ENCODE results near the gene NCOA6. TPM values are rescaled to one million over a fixed set of nuclear protein-coding genes. Genes with fewer than 3 reads are reported as not detected.
"Not testable (repeated sequence)": the region's sequence is repeated elsewhere in the genome, so short reads cannot be mapped to it uniquely, and the experiment has no call there.

NCOA6 gene
- total and polyA plus RNA-seq, 2 donors = 18.8 to 19.1 TPM

DNA sequence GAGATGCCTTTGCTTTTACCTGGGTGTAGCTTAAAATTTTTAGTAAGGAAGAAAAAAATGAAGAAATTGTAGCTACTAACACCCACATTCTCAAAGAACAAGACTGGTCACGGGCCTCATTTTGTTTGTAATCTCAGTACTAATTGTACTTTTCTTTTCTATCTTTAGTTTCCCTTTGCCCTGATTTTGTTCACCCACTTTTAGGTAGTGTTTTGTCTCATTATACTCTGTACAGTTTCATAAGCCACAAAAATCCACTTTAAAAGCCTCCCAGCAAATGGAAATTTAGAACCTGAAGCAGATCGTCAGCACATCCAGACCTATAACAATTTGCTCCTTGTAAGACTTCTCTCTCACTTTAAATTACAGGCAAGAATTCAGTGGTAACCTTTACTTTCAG lies 78.0 kb downstream of the NCOA6 start:
- no peak overlapping the region for H3K27ac ChIP-seq (ENCODE audit: low read depth)
- H3K4me1 ChIP-seq (ENCODE audit: insufficient read depth) = no peaks in the 10 kb centered on the region
- peaks cover 13% of the 10 kb centered on the region for H3K36me3 ChIP-seq (ENCODE audit: insufficient read depth)
- 87% methylated on average over 2 of the region's 2 CpGs for WGBS
- DNase-seq (ENCODE audit: extremely low spot score) = no peak
- no peak overlapping the region for H3K4me3 ChIP-seq (ENCODE audit: low read depth, low read length)

DNA sequence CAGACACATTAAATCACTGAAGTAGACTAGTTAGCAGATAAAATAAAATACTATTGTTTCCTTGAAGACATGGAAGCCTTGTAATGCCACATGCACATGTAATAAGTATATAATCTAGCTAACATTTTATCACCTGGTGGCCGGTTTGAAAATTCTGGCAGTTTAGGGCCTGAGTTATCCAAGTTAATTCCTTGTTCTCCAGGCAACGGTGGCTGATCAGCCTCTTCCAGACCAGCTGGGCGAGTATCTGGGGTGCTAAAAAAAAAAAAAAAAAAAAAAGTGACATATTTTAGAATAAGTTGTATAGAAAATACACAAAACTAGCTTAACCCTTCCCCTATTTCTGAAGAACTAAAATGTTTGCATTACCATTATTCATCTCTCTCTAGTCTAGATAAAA lies 78.8 kb downstream of the NCOA6 start:
- DNase-seq (ENCODE audit: extremely low spot score) = no peak
- Histone ChIP-seq H3K36me3 (ENCODE audit: insufficient read depth) (peaks cover 12% of the 10 kb centered on the region), H3K4me1 (ENCODE audit: insufficient read depth) (no peaks in the 10 kb centered on the region), H3K4me3 (ENCODE audit: low read depth, low read length) (no peak overlapping the region), H3K27ac (ENCODE audit: low read depth) (no peak overlapping the region)
- WGBS = 68% methylated on average over 3 of the region's 3 CpGs

DNA sequence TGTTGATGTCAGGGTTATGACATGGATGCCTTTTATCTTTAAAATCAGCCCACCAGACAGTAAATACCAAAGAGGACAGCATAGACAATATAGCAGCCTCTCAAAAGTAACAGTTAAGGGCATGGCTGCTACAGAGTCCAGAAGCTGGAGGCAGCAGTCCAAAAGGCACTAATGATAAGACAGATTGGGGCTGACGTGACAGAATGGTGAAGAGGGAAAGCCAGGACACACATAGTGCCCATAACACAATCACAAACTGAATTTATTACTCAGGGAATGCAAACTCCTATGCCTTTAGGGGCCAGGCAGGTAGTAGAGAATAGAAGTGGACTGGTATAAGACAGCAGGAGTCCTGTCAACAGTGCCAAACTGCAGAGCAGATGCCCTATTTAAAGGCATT lies 80.6 kb downstream of the NCOA6 start:
- no peaks in the 10 kb centered on the region for H3K4me1 ChIP-seq (ENCODE audit: insufficient read depth)
- DNase-seq (ENCODE audit: extremely low spot score) = no peak
- no peak overlapping the region for H3K27ac ChIP-seq (ENCODE audit: low read depth)
- 61% methylated on average over 1 of the region's 1 CpG for WGBS
- H3K36me3 ChIP-seq (ENCODE audit: insufficient read depth) = peaks cover 10% of the 10 kb centered on the region
- H3K4me3 ChIP-seq (ENCODE audit: low read depth, low read length) = no peak overlapping the region

DNA sequence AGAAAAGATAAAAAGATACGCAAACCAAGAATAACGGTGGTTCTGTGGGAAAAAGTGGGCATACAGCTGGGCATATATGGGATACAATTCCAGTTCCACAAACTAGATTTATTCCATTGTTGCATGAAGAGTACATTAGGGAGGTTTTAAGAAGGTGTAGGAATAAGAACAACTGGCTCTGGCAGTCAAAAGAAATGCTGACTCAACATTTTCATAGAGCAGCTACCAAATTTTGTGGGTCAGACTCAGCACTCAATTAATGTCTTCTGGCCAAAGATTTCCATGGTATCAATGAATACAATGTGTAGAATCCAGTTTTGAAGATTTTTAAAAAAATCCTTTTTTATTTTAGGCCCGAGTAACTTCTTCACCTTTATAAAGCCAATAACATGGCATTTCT lies 81.1 kb downstream of the NCOA6 start:
- no peak for DNase-seq (ENCODE audit: extremely low spot score)
- Histone ChIP-seq H3K36me3 (ENCODE audit: insufficient read depth) (peaks cover 8% of the 10 kb centered on the region), H3K27ac (ENCODE audit: low read depth) (no peak overlapping the region), H3K4me3 (ENCODE audit: low read depth, low read length) (no peak overlapping the region), H3K4me1 (ENCODE audit: insufficient read depth) (no peaks in the 10 kb centered on the region)
- 90% methylated on average over 3 of the region's 3 CpGs for WGBS

DNA sequence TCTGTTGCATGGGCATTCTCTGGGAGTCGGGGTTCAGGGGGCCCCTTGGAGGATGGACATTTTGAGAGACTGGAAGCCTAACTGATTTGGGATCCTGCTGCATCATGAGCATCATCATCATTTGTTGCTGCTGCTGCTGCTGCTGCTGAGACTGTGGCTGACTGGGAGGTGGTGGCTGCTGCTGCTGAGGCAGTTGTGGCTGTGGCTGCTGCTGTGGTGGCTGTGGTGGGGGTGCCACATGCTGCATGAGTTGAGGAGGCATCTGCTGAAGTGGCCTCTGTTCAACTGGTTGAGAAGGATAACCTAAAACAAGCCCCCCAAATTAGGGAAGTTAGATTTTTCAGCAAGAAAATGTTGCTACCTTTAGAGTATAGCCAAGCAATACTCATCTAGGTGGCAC lies 82.4 kb downstream of the NCOA6 start:
- no peaks in the 10 kb centered on the region for H3K4me1 ChIP-seq (ENCODE audit: insufficient read depth)
- H3K27ac ChIP-seq (ENCODE audit: low read depth) = no peak overlapping the region
- 98% methylated on average over 1 of the region's 1 CpG for WGBS
- H3K36me3 ChIP-seq (ENCODE audit: insufficient read depth) = peaks cover 6% of the 10 kb centered on the region
- no peak overlapping the region for H3K4me3 ChIP-seq (ENCODE audit: low read depth, low read length)
- no peak for DNase-seq (ENCODE audit: extremely low spot score)

DNA sequence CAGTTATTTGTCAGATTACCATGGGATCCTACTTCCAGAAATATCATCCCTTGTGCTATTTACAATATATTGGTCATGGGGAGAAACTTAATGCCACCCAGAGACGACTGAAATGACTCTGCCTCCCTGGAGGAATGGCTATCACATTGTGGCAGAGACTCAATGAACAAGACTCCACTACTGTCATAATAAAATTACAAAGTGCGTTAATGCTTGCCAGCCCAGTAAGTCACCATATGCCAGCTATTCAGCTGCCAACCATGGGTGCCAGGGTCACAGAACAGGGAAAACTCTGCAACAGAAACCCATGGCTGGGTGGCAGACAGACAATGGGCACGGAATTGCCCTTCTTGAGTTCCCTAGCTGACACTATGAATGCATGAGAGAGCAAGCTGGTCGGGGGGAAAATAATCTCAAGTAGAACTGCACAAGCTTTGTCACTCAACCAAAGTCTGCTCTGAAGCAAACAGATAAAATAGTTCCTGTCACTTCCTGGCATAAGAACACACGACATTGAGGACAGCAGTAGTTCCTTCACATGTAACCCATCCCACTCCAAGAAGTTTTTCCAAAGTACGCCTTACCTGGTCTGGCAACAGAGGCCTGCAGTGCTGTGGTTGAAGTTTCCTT lies 89.2 kb downstream of the NCOA6 start:
- no peak overlapping the region for H3K4me3 ChIP-seq (ENCODE audit: low read depth, low read length)
- no peak overlapping the region for H3K27ac ChIP-seq (ENCODE audit: low read depth)
- 76% methylated on average over 6 of the region's 6 CpGs for WGBS
- no peaks in the 10 kb centered on the region for H3K4me1 ChIP-seq (ENCODE audit: insufficient read depth)
- H3K36me3 ChIP-seq (ENCODE audit: insufficient read depth) = no peaks in the 10 kb centered on the region
- no peak for DNase-seq (ENCODE audit: extremely low spot score)

DNA sequence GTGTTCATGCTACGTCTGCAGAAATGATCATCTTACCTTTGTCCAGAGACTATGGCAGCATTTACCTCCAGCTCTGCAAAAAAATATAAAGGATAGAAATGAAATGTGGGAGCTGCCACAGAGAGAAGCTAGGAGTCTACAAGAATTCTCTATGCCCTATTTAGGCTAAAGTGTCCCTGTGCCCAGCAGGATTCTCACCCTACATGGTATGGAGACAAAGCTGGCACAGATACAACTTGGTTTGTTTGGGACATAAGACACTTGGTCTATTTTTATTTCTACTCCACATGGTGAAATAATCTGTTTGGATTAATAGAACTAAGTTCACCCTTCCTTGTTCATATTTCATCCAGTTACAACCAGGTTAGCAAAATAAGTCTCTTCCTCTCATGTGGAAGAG lies 92.9 kb downstream of the NCOA6 start:
- Histone ChIP-seq H3K36me3 (ENCODE audit: insufficient read depth) (peaks cover 2% of the 10 kb centered on the region), H3K4me3 (ENCODE audit: low read depth, low read length) (no peak overlapping the region), H3K4me1 (ENCODE audit: insufficient read depth) (no peaks in the 10 kb centered on the region), H3K27ac (ENCODE audit: low read depth) (no peak overlapping the region)
- no peak for DNase-seq (ENCODE audit: extremely low spot score)
- WGBS = 64% methylated on average over 1 of the region's 1 CpG

DNA sequence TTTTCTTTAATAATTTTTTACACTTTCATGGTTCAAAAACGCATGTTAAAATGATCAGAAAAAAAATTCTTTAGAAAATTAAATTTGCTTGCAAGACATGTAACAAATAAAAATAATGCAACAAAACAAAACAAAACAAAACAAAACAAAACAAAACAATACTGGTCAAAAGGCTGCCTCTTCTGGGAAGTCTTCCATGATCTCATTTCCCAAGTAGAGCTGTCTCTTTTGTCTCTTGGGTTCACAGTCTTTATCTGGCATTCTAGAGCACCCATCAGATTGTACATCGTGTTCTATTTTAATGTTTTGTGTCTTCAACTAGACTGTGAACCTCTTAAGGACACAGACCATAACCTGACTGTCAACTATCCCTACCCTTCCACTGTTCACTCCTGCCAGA lies 96.0 kb downstream of the NCOA6 start:
- 88% methylated on average over 2 of the region's 2 CpGs for WGBS
- no peaks in the 10 kb centered on the region for H3K4me1 ChIP-seq (ENCODE audit: insufficient read depth)
- no peak overlapping the region for H3K4me3 ChIP-seq (ENCODE audit: low read depth, low read length)
- DNase-seq (ENCODE audit: extremely low spot score) = no peak
- peaks cover 2% of the 10 kb centered on the region for H3K36me3 ChIP-seq (ENCODE audit: insufficient read depth)
- no peak overlapping the region for H3K27ac ChIP-seq (ENCODE audit: low read depth)

DNA sequence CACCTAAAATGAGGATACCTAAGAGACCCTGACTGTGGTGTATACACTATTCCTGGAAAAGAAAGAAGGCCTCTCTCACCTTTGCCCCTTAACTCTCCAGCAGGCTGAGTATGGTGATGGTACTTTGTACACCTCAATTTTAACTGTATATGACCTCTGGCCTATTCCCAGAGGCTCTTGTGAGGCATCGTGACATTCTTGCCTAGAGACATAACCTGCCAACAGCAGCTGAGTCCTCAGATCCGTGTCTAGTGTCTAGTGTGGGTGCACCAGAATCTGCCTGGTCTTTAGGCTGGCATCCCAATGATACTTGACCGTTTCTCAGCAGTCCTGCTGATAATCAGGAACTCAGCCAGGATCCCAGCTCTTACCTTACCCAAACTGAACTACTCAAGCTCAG lies 101.3 kb downstream of the NCOA6 start:
- H3K4me1 ChIP-seq (ENCODE audit: insufficient read depth) = no peaks in the 10 kb centered on the region
- no peak overlapping the region for H3K27ac ChIP-seq (ENCODE audit: low read depth)
- no peak for DNase-seq (ENCODE audit: extremely low spot score)
- WGBS = 85% methylated on average over 3 of the region's 3 CpGs
- no peak overlapping the region for H3K4me3 ChIP-seq (ENCODE audit: low read depth, low read length)
- H3K36me3 ChIP-seq (ENCODE audit: insufficient read depth) = no peaks in the 10 kb centered on the region

DNA sequence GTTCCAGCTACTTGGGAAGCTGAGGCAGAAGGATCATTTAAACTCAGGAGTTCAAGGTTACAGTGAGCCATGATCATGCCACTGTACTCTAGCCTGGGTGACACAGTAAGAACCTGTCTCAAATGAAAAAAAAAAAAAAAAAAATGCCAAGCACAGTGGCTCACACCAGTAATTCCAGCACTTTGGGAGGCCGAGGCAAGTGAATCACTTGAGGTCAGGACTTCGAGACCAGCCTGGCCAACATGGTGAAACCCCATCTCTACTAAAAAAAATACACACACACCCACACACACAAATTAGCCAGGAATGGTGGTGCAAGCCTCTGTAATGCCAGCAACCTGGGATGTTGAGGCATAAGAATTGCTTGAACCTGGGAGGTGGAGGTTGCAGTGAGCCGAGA lies 102.9 kb downstream of the NCOA6 start:
- not testable (repeated sequence) for H3K36me3 ChIP-seq (ENCODE audit: insufficient read depth); DNase-seq (ENCODE audit: extremely low spot score); H3K4me3 ChIP-seq (ENCODE audit: low read depth, low read length); H3K4me1 ChIP-seq (ENCODE audit: insufficient read depth); H3K27ac ChIP-seq (ENCODE audit: low read depth)
- 97% methylated on average over 3 of the region's 3 CpGs for WGBS

DNA sequence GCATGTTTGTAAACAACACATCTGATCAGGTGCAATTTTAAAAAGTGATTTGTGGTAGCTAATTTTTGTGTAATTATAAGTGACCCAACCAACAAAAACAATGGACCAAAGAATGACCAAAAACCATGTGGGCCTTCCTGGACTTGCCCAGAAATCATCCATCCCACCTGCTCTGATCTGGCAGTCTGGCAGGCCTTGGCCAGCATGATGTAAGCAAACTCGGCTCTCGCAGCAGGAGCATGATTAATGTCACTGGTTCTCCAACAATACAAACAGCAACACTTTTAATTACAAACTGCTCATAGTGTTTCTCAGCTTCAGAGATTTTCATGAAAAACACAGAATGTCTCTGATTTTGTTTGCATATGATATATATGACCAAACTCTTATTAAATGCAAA lies 105.2 kb downstream of the NCOA6 start:
- H3K36me3 ChIP-seq (ENCODE audit: insufficient read depth) = peaks cover 2% of the 10 kb centered on the region
- no peak overlapping the region for H3K27ac ChIP-seq (ENCODE audit: low read depth)
- no peaks in the 10 kb centered on the region for H3K4me1 ChIP-seq (ENCODE audit: insufficient read depth)
- no peak for DNase-seq (ENCODE audit: extremely low spot score)
- 29% methylated on average over 2 of the region's 2 CpGs for WGBS
- no peak overlapping the region for H3K4me3 ChIP-seq (ENCODE audit: low read depth, low read length)

DNA sequence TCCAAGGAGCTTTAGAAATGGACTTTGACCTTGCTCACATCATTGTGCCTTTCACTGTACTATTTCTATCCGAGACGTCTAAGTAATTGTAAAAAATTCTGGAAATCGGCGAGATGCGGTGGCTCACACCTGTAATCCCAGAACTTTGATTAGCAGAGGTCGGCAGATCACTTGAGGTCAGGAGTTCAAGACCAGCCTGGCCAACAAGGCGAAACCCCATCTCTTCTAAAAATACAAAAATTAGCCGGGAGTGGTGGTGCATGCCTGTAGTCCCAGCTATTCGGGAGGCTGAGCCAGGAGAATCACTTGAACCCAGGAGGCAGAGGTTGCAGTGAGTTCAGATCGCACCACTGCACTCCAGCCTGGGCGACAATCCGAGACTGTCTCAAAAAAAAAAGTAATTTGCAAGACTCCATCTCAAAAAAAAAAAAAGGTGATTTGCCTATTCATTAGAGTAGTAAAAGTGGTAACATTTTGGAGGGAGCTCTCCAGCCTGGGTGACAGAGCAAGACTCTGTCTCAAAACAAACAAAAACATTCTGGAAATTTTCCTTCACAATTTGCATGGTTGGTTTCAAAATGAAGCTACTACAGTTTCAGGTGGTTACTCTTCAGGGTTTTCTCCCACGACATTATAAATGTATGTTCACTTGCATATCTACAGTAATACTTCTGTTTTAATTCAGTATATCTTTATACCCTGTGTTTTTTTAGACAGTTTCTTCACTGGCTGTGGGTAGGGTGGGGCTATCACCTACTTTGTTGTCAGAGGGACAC lies 106.0 kb downstream of the NCOA6 start:
- H3K36me3 ChIP-seq (ENCODE audit: insufficient read depth); H3K27ac ChIP-seq (ENCODE audit: low read depth); H3K4me3 ChIP-seq (ENCODE audit: low read depth, low read length); H3K4me1 ChIP-seq (ENCODE audit: insufficient read depth); DNase-seq (ENCODE audit: extremely low spot score): not testable (repeated sequence)
- 93% methylated on average over 13 of the region's 13 CpGs for WGBS

DNA sequence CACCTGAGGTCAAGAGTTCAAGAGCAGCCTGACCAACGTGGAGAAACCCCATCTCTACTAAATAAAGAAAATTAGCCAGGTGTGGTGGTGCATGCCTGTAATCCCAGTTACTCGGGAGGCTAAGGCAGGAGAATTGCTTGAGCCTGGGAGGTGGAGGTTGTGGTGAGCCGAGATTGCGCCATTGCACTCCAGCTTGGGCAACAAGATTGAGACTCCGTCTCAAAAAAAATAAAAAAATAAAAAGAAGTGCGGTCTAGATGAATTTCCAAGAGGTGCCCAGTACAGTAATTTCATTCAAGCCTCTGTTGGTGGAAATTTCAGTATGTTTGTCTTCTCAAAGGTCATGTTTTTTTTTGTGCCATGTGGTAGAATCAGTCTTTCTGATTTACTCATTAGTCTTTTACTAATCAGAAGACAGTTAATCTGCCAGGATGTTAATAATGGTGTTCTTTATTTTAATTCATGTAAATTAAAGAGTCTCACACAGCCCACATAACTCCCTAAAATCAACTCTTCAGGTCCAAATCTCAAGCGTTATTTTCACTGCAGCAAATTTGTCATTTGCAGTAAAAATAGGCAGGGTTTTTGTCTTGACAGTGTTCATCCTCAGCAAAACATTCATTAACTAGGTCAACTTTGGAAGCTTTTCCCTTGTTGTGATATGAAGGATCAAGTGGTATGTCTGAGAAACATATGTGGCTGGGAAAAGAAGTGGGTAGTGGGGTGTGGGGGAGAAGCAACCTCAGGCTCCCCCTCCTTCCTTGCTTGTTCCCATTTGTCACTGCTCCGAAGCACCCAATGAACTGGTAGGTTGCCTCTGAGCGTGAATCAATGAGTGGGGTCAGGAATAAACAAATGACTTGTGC lies 108.0 kb downstream of the NCOA6 start:
- H3K36me3 ChIP-seq (ENCODE audit: insufficient read depth) = peaks cover 5% of the 10 kb centered on the region
- WGBS = 88% methylated on average over 9 of the region's 9 CpGs

DNA sequence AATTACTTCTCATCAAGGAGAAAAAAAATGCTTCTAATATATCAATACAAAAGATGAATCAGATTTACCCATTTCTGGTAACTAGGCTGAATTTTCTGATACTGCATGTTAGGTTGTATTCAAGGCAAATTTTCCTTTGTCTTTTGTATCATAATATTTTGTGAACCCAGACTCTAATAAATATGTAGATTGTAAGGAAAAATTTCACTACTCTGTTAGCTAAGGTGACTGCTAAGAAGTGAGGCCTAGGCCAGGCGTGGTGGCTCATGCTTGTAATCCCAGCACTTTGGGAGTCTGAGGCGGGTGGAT lies 108.6 kb downstream of the NCOA6 start:
- WGBS = 95% methylated on average over 2 of the region's 2 CpGs
- Histone ChIP-seq H3K4me1 (ENCODE audit: insufficient read depth) (no peaks in the 10 kb centered on the region), H3K27ac (ENCODE audit: low read depth) (no peak overlapping the region), H3K4me3 (ENCODE audit: low read depth, low read length) (no peak overlapping the region), H3K36me3 (ENCODE audit: insufficient read depth) (peaks cover 5% of the 10 kb centered on the region)
- DNase-seq (ENCODE audit: extremely low spot score) = no peak

More for the DNA sequence above, 108.0 kb downstream of the NCOA6 start:
- Histone ChIP-seq H3K27ac (ENCODE audit: low read depth) (no peak overlapping the region), H3K4me1 (ENCODE audit: insufficient read depth) (no peaks in the 10 kb centered on the region), H3K4me3 (ENCODE audit: low read depth, low read length) (no peak overlapping the region)
- no peak for DNase-seq (ENCODE audit: extremely low spot score)
